Stimulated activated CD4-positive, alpha-beta T cell treated with anti-CD3 and anti-CD28 coated beads, Interleukin-4, amount 100 ng/mL, for 4 hours (primary cell): ENCODE data around the gene RBP5.
A peak's percentile ranks its signal among the peaks of the same experiment; 100 is the strongest.
"Not testable (repeated sequence)": the region's sequence is repeated elsewhere in the genome, so short reads cannot be mapped to it uniquely, and the experiment has no call there.

Experiments used
- DNase-seq, 2 experiments: peaks; one replicate each; pipeline ENCODE4 v3.0.0-alpha.2; 2020

Gene RBP5

GRCh38 chr12:7121324-7121723 is 7.4 kb downstream of the RBP5 start:
- DNase-seq: no peak

GRCh38 chr12:7120166-7120565 is 8.5 kb downstream of the RBP5 start:
- DNase-seq: no peak

DNA sequence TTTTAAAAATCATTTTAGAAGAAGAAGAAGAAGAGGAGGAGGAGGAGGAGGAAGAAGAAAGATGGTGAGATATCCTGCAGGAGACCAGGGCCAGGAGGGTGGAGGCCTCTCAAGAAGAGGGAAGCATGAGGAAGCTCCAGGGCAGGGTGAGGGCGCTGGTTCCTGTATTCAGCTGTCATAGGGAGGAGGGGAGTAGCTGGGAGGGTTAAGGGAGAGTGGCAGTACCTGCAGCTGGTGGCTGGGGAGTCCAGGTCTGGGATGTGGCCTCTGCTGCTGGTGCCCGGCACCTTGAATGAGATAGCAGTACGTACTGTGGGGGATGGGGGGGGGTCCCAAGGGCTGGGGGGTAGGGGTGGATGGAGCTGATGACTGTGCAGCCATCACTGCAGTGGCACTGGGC is 9.8 kb downstream of the RBP5 start:
- no peak for DNase-seq

- DNase-seq: no peak
Observed at GRCh38 chr12:7117670-7118069, 11.0 kb downstream of the RBP5 start.

GRCh38 chr12:7116916-7117315 is 11.8 kb downstream of the RBP5 start:
- no peak for DNase-seq

GRCh38 chr12:7116196-7116595 is 12.5 kb downstream of the RBP5 start:
- no peak for DNase-seq

DNA sequence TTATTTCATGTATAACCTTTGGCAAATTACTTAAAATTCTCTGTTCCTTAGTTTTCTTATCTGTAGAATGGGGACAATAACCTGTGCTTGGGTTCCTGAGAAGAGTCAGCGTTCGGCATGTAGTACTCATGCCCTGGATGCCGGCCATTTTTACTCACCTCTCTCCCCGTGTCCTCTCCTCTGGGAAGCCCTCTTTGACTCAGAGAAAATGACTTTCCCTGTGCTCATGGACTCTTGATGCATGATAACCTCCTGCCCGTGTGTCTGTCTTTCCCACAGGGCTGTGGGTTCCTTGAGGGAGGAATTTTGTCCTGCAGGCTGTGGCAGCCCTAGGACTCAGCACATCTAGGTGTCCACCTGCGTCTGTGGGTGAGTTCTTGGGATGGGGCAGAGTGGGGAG is 13.8 kb downstream of the RBP5 start:
- no peak for DNase-seq

DNA sequence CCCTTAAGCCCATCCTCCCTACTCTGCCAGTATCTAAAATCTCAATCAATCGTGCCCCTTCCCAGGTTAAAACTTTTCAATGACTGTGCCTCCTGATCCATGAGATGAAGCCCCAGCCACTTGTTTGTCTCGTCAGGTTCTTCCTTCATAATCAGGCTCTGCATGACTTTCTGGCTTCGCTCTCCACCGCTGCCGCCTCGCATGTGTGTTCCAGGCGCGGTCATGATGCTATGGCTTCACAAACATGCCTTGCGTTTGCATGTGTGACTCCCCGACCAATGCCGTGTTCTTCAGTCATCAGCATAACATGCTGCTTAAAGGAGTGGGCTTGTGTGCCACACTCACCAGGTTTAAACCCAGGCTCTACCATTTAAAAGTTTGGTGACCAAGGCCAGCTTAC is 14.7 kb downstream of the RBP5 start:
- DNase-seq: no peak

GRCh38 chr12:7113389-7113871 is 15.3 kb downstream of the RBP5 start:
- DNase-seq: peak in 1 of 2 experiments; percentile 25

- DNase-seq: no peak
Observed at GRCh38 chr12:7112041-7112440, 16.6 kb downstream of the RBP5 start.

- DNase-seq: no peak
Observed at GRCh38 chr12:7110661-7111060, 18.0 kb downstream of the RBP5 start.

DNA sequence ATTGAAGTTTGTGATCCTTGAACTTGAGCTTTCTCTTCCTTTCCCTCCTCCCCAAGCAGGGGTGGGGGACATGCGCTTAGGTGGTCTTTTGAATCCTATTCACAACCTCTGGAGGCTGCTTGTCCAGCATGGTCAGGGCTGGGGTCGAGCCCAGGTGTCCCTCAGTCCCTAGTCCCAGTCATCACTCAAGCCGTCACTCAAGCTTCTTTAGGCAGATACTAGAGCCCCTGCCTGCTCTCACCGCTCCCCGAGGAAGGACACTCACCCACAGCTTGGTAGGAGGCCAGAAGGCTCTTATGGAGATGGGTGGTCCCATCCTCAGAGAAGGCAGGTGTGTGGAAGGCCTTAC is 19.1 kb downstream of the RBP5 start:
- no peak for DNase-seq

GRCh38 chr12:7108796-7109571 is 19.7 kb downstream of the RBP5 start, which contains the start of gene C1RL:
C1RL (minus strand) TSS chr12:7109214; CDS start chr12:7109180, 34 bp downstream.
- peak; percentile 66 to 83 for DNase-seq

- peak; percentile 65 to 67 for DNase-seq
Observed at GRCh38 chr12:7108003-7108795, 20.5 kb downstream of the RBP5 start.

GRCh38 chr12:7107636-7108002 is 21.1 kb downstream of the RBP5 start:
- no peak for DNase-seq

GRCh38 chr12:7107181-7107580 is 21.5 kb downstream of the RBP5 start:
- DNase-seq: not testable (repeated sequence)

- no peak for DNase-seq
Observed at GRCh38 chr12:7106082-7106481, 22.6 kb downstream of the RBP5 start.

- DNase-seq: no peak
Observed at GRCh38 chr12:7103837-7104584, 24.7 kb downstream of the RBP5 start.

GRCh38 chr12:7102582-7102981 is 26.1 kb downstream of the RBP5 start:
- DNase-seq: no peak

DNA sequence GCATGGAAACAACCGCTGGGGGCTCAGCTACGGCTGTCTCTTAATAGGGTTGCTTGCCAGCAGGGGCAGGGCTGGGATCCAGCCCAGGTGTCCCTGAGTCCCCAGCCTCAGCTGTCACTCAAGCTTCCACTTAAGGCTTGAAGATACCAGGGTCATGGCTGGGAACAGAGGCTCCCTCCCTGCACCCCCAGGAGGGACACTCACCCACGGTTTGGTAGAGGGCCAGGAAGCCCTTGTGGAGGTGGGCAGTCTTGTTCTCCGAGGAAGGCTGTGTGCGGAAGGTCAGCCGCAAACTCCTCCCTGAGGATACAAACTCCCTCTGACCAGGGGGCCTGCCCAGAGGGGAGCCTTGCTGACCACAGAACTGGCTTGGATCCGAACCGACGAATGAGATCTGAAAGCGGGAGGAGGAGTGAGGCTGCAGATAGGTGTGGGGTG is 27.0 kb downstream of the RBP5 start:
- no peak for DNase-seq

DNA sequence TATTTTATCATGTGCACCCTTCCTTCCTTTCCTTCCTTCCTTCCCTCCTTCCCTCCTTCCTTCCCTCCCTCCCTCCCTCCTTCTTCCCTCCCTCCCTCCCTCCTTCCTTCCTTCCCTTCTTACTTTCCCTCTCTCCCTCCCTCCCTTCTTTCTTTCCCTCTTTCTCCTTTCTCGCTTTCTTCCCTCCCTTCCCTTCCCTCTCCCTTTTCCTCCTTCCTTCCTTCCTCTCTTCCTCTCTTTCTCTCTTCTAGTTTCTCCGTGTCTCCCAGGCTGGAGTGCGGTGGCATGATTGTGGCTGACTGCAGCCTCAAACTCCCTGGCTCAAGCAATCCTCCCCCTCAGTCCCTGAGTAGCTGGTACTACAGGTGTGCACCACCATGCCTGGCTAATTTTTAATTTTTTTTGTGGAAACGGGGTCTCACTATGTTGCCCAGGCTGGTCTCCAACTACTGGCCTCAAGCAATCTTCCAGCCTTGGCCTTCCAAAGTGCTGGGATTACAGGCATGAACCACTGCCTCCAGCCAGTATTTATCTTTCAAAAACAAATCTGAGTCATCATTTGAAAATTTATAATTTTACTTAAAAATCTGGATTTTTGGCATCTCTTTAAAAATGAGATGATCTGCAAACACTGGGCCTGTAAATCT is 27.5 kb downstream of the RBP5 start:
- no peak for DNase-seq

- no peak for DNase-seq
Observed at GRCh38 chr12:7100239-7100638, 28.4 kb downstream of the RBP5 start.
